Activated naive CD4-positive, alpha-beta T cell treated with anti-CD3 and anti-CD28 coated beads, Interleukin-2, amount 50 U/mL, for 72 hours (primary cell): ENCODE measurements around the gene ABCF2. TPM values are rescaled to one million over a fixed set of nuclear protein-coding genes. Genes with fewer than 3 reads are reported as not detected.

Experiments used
- ATAC-seq, 2 donors: fragments of 150-1000 bp; cut with Tn5 transposase; 2 replicates each; pipeline ENCODE4 v1.10.0; 2021; ENCODE audit warnings: mild to moderate bottlenecking in 2 of 2, moderate library complexity in 2 of 2
- DNase-seq, 2 donors: peaks; one replicate each; pipeline ENCODE4 v3.0.0; 2021 to 2022; ENCODE audit warnings: low spot score in 2 of 2
- H3K27ac Mint-ChIP-seq, 2 donors: one replicate each; pipeline ENCODE4 v1.8.0; 2022; ENCODE audit warnings: mild to moderate bottlenecking in 2 of 2, mixed read lengths in 2 of 2
- H3K36me3 Mint-ChIP-seq, 2 donors: one replicate each; pipeline ENCODE4 v1.8.0; 2022; ENCODE audit warnings: mixed read lengths in 2 of 2
- H3K9me3 Mint-ChIP-seq, 2 donors: one replicate each; pipeline ENCODE4 v1.8.0; 2022; ENCODE audit warnings: mixed read lengths in 2 of 2
- total RNA-seq, 2 donors: library from RNA; stranded (reverse); gene quantifications; one replicate each; pipeline ENCODE4 v1.2.3, GENCODE V29; 2022

Gene ABCF2
- total RNA-seq, 2 donors from 2014 or later, result 23.5 to 33.6 TPM

DNA sequence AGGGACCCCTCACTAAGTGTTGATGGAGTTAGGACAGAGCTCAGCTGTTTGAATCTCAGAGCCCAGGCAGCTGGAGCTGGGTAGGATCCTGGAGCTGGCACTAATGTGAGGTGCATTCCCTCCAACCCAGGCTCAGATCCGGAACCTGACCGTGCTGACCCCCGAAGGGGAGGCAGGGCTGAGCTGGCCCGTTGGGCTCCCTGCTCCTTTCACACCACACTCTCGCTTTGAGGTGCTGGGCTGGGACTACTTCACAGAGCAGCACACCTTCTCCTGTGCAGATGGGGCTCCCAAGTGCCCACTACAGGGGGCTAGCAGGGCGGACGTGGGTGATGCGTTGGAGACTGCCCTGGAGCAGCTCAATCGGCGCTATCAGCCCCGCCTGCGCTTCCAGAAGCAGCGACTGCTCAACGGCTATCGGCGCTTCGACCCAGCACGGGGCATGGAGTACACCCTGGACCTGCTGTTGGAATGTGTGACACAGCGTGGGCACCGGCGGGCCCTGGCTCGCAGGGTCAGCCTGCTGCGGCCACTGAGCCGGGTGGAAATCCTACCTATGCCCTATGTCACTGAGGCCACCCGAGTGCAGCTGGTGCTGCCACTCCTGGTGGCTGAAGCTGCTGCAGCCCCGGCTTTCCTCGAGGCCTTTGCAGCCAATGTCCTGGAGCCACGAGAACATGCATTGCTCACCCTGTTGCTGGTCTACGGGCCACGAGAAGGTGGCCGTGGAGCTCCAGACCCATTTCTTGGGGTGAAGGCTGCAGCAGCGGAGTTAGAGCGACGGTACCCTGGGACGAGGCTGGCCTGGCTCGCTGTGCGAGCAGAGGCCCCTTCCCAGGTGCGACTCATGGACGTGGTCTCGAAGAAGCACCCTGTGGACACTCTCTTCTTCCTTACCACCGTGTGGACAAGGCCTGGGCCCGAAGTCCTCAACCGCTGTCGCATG is 10.5 kb upstream of the ABCF2 start:
- Mint-ChIP-seq H3K9me3 (no peaks in the 10 kb centered on the region), H3K36me3 (peaks cover 12% of the 10 kb centered on the region in 2 donors), H3K27ac (no peak overlapping the region)
- no peak for DNase-seq
- no peak for ATAC-seq

DNA sequence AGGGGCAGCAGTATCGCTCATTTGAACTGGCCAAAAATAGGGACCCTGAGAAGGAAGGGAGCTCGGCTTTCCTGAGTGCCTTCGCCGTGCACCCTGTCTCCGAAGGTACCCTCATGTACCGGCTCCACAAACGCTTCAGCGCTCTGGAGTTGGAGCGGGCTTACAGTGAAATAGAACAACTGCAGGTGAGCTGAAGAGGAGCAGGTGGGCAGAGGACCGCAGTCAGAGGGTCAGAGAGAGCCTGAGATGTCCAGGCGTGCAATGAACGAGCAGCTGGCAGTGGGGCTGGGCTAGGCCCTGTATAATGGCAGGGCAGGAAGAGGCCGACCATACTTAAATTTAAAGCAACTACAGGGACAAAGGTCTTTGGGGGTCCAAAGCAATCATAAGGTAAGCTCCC is 9.4 kb upstream of the ABCF2 start:
- no peak overlapping the region for H3K27ac Mint-ChIP-seq
- ATAC-seq, result no peak
- H3K9me3 Mint-ChIP-seq, result no peaks in the 10 kb centered on the region
- H3K36me3 Mint-ChIP-seq, result peaks cover 12 to 17% of the 10 kb centered on the region in 2 donors
- DNase-seq, result no peak

DNA sequence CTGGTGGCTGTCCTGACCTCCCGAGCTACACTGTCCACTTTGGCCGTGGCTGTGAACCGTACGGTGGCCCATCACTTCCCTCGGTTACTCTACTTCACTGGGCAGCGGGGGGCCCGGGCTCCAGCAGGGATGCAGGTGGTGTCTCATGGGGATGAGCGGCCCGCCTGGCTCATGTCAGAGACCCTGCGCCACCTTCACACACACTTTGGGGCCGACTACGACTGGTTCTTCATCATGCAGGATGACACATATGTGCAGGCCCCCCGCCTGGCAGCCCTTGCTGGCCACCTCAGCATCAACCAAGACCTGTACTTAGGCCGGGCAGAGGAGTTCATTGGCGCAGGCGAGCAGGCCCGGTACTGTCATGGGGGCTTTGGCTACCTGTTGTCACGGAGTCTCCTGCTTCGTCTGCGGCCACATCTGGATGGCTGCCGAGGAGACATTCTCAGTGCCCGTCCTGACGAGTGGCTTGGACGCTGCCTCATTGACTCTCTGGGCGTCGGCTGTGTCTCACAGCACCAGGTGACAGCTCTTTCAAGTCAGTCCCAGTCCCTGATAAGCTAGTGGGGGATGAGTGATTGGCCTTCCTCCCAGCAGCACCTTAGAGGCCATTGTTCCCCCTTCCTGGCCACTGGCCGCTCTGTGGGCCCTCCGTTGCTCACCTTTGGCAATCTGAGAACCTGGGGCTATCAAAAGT is 8.2 kb upstream of the ABCF2 start:
- no peak for ATAC-seq
- Mint-ChIP-seq H3K9me3 (no peaks in the 10 kb centered on the region), H3K36me3 (peaks cover 12 to 17% of the 10 kb centered on the region in 2 donors), H3K27ac (no peak overlapping the region)
- DNase-seq, result no peak

DNA sequence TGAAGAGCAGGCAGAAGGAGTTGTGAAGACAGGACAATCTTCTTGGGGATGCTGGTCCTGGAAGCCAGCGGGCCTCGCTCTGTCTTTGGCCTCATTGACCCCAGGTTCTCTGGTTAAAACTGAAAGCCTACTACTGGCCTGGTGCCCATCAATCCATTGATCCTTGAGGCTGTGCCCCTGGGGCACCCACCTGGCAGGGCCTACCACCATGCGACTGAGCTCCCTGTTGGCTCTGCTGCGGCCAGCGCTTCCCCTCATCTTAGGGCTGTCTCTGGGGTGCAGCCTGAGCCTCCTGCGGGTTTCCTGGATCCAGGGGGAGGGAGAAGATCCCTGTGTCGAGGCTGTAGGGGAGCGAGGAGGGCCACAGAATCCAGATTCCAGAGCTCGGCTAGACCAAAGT is 6.8 kb upstream of the ABCF2 start:
- DNase-seq (no peak), ATAC-seq (no peak)
- peaks cover 12 to 17% of the 10 kb centered on the region in 2 donors for H3K36me3 Mint-ChIP-seq
- peak overlapping the region; percentile 99 to 100 for H3K27ac Mint-ChIP-seq
- H3K9me3 Mint-ChIP-seq, result no peaks in the 10 kb centered on the region

DNA sequence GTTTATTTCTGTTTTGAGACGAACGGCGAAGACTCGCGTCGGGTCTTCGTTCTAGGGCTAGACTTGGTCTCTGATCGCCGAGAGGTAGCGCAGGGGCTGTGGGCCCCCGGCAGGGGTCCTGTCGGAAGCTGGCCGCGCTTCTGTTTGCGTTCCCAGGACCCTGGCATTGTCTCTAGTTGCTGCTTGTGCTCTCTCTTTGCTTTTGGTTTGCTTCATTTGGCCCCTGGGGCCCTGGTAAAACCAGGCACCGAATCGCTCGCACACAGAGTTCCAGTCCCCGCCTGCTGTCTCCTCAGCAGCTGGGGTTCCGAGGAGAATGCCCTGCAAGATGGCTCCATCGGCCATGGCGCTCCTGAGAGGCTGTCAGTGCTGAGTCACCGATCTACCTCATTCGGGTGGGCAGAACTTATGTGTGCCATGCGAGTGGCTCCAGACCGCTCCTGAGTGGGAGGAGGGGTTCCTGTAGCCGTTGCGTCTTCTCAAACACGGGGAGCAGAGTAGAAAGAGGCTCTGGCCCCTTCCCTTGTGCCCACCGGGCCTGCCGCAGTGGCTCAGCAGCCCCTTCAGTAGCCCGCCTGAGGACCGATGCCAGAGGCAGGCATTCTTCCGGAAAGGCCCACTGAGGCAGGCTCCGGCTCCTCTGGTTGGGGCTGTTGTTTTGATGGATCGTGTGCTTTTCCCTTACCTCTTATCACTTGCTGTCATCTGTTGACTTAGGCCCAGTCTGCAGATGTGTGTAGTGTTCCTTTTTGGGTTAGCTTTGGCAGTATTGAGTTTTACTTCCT is 6.1 kb upstream of the ABCF2 start:
- H3K9me3 Mint-ChIP-seq, result no peaks in the 10 kb centered on the region
- peak; percentile 82 to 85 for ATAC-seq

DNA sequence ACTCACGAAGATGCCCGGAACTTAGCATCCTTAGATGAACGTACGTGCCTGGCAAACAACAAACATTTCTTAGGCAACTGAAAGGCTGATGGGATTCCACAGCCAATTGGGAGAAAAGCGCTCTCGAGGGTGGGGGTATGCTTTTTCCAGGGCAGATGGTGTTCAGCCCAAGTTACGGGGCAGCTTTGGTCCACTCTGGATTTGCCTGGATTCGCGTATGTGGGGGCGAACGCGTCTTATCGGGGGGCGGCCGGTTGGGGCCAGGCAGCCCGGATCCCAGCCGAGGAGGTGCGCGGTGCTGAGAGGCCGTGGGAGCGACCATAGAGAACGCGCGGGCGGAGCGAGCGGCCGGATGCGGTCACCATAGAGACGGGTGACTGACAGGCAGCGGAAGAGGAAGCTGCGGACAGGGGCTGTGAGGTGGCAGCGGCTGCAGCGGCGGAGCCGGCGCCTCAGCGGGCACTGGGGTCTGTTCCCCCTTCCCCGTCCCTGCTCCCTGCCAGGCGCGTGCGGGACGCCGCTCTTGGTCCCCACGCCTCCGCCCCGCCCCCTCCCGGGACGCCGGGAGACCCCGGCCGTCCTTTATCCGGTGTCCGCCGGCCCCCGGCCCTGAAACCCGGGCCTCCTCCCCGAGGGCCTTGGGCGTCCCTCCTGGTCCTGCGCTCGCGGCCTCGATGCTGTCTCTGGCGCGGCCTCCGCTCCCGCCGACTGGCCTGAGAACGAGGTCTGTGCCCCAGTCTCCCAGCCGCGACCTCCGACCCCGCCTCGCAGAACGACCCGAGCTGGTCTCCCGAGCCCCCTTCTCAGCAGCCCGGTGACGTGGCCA is 5.3 kb upstream of the ABCF2 start, which contains the start of gene CHPF2:
Gene CHPF2, plus strand, starts transcription at position 393 of the 826 bp plus-strand sequence. CDS start 1,529 bp downstream, outside the sequence.
- Mint-ChIP-seq H3K27ac (peak within 1 kb of the TSS; percentile 99 to 100), H3K36me3 (peaks cover 13 to 17% of the 10 kb centered on the region in 2 donors), H3K9me3 (no peaks in the 10 kb centered on the region)
- peak; percentile 89 to 92 for DNase-seq
- ATAC-seq, result peak; percentile 94 to 95

More for the DNA sequence above, 6.1 kb upstream of the ABCF2 start:
- DNase-seq, result peak; percentile 68 to 81
- peaks cover 12 to 17% of the 10 kb centered on the region in 2 donors for H3K36me3 Mint-ChIP-seq
- H3K27ac Mint-ChIP-seq, result peak overlapping the region; percentile 99 to 100

DNA sequence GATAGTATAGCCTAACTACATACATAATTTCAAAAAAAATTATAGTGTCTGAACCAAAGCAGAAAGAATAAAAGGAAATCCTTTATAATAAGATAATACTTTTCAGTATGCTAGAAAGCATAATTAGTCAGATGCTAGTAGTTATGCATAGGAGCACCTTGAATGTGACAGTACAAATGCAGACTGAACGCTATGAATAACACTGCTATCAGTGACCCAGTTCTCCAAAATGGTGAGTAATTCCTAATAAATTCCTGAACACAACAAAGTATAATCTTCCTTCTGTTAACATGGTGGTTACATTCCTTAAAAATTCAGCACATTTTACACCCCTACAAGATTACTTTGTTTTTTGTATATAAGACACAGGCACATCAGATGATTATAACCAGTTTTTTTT is 4.1 kb upstream of the ABCF2 start:
- ATAC-seq (no peak), DNase-seq (no peak)
- Mint-ChIP-seq H3K27ac (no peak overlapping the region), H3K36me3 (peaks cover 25 to 29% of the 10 kb centered on the region in 2 donors), H3K9me3 (no peaks in the 10 kb centered on the region)

DNA sequence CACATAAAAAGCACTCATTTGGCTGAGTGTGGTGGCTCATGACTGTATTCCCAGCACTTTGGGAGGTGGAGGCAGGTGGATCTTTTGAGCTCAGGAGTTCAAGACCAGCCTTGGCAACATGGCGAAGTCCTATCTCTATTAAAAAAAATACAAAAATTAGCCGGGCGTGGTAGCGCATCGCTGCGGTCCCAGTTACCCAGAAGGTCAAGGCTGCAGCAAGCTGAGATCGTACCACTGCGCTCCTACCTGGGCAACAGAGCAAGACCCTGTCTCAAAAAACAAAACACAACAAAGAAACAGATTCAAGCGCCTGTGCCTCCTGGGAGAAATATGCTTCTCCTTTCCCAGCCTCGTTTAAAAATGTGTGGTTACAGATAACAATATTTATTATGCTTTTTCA is 2.2 kb upstream of the ABCF2 start:
- H3K27ac Mint-ChIP-seq, result no peak overlapping the region
- ATAC-seq (no peak), DNase-seq (no peak)
- H3K36me3 Mint-ChIP-seq, result peaks cover 33 to 38% of the 10 kb centered on the region in 2 donors
- H3K9me3 Mint-ChIP-seq, result no peaks in the 10 kb centered on the region

DNA sequence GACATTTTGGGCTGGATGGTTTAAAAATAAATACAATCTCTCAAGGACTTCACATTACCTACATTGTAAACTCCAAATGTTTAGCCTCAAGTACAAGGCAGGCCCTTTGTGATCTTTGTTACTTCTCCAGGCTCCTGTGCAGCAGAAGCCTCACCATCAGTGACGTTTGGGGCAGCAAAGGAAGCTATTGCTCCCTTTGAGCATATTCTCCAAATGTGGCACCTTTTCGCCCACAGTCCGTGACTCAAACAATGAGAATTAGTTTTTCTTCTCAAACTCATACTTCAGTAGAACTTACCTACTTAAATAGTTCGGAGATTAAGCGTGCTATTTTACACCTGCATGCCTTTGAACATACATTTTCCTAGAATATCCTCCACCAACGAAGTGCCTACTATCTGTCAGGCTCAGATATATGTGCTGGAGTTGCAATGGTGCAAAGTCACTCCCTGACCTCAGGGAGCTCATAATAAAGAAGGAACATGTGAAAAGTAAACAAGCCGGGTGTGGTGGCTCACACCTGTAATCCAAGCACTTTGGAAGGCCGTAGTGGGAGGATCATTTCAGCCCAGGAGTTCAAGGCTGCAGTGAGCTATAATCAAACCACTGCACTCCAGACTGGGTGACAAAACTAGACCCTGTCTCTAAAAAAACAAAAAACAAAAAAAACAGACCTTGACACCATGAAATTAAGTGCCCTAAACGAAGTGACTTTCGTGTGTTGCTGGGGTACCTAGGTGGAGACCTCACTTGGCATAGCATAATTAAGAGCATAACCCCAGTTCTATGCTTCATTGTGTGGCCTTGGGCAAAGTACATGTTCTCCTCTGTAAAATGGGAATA is 1.2 kb upstream of the ABCF2 start:
- Mint-ChIP-seq H3K36me3 (peaks cover 29 to 40% of the 10 kb centered on the region in 2 donors), H3K27ac (peak overlapping the region; percentile 77 to 90)
- ATAC-seq, result no peak

DNA sequence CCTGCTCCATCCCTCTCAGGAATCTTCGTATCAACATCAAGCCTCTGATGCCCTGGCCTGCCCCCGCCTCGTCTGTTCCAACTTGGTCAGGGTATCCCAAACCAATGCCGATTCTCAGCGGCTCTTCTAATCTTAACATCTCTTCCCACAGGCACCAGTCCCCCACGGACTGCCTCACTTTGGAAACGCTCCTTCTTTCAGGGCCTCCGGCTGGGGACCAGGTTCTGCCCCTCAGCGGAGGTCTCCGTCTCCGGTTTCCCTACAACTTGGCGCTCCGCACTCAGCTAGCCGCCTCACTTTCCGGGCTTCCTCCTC is 488 bp downstream of the ABCF2 start:
- peak in 1 of 2 donors; percentile 1 for ATAC-seq
- H3K36me3 Mint-ChIP-seq, result peaks cover 19 to 39% of the 10 kb centered on the region in 2 donors
- no peaks in the 10 kb centered on the region for H3K9me3 Mint-ChIP-seq
- peak overlapping the region; percentile 90 to 99 for H3K27ac Mint-ChIP-seq
- DNase-seq, result no peak

More for the DNA sequence above, 1.2 kb upstream of the ABCF2 start:
- no peaks in the 10 kb centered on the region for H3K9me3 Mint-ChIP-seq
- no peak for DNase-seq

DNA sequence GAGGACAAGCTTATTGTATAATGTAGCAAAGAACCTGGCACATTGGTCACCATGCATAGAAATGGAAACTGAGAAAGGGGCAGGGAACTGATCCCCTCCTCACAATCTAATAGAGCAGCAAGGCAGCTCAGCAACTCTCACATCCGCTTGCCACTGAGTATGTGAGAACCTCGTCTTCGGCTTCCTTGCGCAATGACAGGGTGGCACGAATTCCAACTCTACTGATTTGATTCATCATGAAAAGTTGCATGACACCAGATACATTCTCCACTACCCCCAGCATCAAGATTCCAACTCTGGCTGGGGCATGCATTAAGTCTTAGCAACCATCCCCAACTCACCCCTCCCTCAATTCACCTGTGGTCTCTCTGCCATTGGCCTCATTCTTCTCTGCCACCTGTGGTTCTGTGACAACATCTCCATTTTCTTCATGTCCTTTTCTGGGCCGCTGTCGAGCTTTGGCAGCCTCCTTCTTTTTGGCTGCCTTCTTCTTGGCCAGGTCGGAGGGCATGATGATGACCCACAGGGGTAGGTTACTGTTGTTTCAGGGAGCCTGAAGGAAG is 976 bp downstream of the ABCF2 start:
- Mint-ChIP-seq H3K9me3 (no peaks in the 10 kb centered on the region), H3K27ac (peak overlapping the region; percentile 90 to 99), H3K36me3 (peaks cover 19 to 39% of the 10 kb centered on the region in 2 donors)
- ATAC-seq (no peak), DNase-seq (no peak)

DNA sequence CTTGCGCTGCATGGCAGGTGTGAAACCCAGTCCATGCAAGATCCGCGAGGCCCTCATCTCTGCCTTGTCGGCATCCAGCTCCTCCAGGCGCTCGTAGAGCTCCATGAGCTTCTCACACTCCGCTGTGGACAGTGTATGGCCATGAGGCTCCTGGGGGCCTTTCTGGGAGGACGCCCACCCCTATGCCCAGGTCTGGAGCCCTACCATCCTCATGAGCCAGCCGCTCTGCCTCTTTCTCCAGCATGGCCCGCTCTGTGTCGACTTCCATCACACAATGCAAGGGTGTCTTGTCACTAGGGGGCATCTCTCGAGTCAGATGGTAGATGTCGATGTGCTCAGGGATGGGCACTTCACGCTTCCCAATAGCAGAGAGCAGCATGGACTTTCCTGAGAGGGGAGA is 3.3 kb downstream of the ABCF2 start:
- Mint-ChIP-seq H3K36me3 (peaks cover 24 to 45% of the 10 kb centered on the region in 2 donors), H3K27ac (no peak overlapping the region), H3K9me3 (no peaks in the 10 kb centered on the region)
- DNase-seq, result no peak
- ATAC-seq, result no peak

DNA sequence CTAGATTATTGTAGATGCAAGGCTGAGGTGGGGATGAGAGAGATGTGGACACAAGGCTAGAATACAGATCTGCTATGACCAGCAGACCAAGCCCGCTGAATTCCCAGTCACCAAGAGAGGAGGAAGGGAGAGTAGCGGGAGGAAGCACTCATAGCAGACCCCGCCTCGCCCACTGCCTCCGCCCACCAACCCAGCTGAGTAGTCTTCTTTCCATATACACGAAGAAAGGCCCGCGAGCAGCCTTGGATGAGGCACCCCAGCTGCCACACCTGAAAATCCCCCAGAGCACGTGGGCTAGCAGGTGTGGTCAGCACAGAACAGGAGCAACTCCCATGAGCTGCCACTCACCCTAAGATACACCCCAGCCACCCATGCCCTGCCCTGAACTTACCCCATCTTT is 8.8 kb downstream of the ABCF2 start:
- DNase-seq (no peak), ATAC-seq (no peak)
- H3K27ac Mint-ChIP-seq, result peak overlapping the region in 1 of 2 donors; percentile 48
- no peaks in the 10 kb centered on the region for H3K9me3 Mint-ChIP-seq
- H3K36me3 Mint-ChIP-seq, result peaks cover 12 to 28% of the 10 kb centered on the region in 2 donors

DNA sequence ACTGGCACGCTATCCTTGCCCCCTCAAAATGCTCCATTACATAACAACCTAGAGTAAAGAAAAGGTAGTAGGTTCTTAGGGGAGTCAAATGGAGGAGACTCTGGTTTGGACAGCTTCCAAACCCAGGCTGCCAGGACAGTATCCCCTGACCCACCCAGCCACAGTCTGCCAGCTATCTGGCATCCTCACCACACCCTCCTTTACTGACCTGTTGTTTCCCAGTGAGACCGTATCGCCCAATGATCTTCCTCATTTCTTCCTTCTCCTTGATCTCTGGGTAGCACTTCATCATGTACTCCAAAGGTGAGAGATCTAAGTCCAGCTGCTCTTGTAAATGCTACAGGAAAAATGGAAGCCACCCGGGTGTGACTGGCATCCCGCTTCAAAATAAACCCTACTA is 11.6 kb downstream of the ABCF2 start:
- ATAC-seq, result no peak
- DNase-seq, result no peak

DNA sequence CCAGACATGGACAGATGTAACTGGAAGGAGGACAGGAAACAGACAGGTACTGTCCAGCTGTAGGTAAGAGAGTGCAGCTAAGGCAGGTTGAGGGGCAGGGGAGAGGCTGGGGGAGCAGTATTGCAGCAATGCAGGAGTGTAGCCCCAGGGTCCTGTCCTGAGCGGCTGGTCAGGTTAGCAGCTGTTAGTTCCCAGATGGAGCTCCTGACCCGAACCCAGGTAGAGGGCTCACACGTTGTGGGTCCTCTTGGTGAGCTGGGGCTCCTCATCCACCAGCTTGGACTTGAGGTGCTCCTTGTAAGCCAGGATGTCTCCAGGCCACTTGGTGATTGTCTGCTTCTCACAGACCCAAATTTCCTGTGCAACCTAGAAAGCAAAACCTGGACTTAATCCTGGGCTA is 13.2 kb downstream of the ABCF2 start:
- H3K9me3 Mint-ChIP-seq, result no peaks in the 10 kb centered on the region
- peaks cover 7 to 20% of the 10 kb centered on the region in 2 donors for H3K36me3 Mint-ChIP-seq
- no peak for ATAC-seq
- DNase-seq, result no peak
- H3K27ac Mint-ChIP-seq, result peak overlapping the region in 1 of 2 donors; percentile 11

More for the DNA sequence above, 11.6 kb downstream of the ABCF2 start:
- Mint-ChIP-seq H3K27ac (no peak overlapping the region), H3K9me3 (no peaks in the 10 kb centered on the region), H3K36me3 (peaks cover 12 to 24% of the 10 kb centered on the region in 2 donors)
